GM18867 (cell line): Measurements from ENCODE around the gene OXSM.

ENCODE experiments used
- ATAC-seq: cut with Tn5 transposase; IDR thresholded peaks from one replicate; pipeline ENCODE4 v1.9.1; 2021; ENCODE audit warnings: mild to moderate bottlenecking, moderate library complexity; ENCODE audit not compliant: unreplicated experiment

Gene OXSM

DNA sequence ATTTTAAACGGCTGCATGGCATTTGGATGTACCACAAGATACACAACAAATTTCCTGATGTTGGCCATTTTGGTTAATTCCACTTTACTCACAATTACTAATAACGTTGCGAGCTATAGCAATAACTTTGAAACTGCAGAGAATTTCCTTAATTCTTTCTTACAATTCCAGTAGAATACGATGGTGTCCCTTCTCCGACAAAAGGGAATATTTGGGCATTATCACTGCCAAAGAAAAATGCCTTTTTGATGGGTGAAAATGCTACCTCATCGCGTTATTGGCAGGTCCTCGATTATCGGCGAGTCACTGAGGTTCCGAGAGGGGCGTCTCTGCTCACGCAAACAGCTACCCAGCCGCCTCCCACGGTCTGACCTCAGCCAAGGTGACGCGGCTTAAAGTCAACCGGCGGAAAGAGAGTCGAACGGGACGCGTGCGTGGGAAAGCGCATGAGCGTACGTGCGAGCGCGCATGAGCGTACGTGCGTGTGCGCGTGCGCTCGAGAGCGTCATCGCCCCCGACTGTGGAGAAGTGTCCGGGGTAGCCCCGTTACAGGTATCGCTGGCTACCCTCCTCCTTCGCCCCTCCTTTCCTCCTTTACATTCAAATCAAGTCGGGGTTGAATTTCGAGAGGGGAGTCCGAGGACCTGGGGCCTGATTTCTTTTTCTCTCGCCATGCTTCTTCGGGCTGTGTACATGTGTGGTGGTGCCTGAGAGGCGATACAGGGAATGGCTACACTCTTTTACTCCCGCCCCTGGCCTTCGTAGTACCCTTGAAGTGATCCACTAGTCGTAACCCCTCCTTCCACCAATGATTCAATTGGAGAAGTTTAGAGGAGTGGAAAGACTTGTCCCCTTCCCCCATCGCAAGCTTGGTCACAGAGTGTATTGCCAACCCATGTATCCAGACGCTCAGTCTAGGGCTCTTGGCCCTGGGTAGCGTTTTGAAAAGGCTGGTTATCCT lies at the start of gene OXSM:
Gene OXSM (plus strand): TSS at position 495 of the 961 bp plus-strand sequence. CDS start 931 bp downstream, outside the sequence.
- ATAC-seq, result peak; percentile 94

DNA sequence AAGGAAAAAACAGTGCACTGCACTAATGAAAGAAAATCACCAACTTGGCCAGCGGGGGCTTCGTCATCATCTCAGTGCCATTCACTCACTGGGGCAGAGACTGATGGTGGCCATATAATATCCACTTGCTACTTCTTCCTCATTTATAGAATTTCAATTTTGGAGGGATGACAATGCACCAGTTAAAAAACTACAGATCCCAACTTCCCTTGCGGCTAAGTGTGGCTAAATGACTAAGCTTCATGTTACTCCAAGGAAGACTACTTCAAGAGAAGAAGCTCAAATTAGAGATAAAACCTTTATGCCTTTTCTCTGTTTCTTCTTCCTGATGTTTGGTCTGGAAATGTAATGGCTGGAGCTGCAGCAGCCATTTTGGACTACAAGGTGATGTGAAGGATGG lies 45.4 kb upstream of the OXSM start:
- no peak for ATAC-seq

DNA sequence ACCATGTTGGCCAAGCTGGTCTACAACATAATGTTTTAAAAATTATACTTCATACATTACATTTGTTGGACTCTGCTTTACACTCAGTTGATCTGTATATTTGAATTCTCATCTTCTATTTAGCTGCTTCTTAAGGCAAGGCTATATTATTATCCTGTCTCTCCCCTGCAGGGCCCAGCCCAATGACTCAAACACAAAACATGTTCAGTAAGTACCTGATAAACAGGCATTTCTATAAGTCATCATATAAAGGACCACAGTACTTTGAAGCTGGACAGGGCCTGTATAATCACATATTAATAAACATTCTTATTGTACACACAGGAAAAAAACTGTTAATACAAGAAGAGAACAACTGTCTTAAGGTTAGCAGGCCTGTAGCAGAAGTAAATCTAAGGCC lies 42.9 kb upstream of the OXSM start:
- no peak for ATAC-seq

DNA sequence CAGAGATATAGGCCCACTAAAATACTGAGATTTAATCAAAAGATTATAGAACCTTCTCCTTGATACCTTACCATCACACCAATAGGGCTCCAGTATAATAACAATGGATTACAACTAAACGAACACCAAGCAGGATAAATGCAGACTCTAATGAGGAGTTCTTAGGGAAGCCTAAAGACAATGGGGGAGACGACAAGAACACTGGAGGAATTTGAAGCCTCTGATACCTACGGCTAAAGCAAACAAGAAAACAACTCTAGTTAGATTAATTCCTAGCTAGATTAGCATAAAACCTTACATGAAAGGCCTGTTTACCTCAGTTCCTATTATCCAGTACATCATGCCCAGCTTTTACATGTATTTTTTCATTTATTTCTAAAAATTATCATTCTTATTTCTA lies 41.7 kb upstream of the OXSM start:
- ATAC-seq, result no peak

DNA sequence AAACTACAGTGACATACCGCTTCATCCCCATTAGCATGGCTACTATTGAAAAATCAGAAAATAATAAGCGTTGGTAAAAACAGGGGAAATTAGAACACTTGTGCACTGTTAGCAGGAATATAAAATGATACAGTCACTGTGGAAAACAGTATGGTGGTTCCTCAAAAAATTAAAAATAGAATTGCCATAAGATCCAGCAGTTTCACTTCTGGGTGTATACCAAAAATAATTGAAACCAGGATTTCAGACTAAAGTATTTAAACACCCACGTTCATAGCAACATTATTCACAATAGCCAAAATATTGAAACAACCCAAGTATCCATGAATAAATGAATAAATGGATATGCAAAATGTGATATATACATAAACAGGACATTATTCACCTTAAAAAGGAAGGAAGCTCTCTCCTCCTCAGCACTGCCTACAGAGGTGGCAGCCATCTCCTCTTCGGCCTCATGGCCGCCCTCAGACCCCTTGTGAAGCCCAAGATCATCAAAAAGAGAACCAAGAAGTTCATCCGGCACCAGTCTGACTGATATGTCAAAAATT lies 40.8 kb upstream of the OXSM start:
- no peak for ATAC-seq

DNA sequence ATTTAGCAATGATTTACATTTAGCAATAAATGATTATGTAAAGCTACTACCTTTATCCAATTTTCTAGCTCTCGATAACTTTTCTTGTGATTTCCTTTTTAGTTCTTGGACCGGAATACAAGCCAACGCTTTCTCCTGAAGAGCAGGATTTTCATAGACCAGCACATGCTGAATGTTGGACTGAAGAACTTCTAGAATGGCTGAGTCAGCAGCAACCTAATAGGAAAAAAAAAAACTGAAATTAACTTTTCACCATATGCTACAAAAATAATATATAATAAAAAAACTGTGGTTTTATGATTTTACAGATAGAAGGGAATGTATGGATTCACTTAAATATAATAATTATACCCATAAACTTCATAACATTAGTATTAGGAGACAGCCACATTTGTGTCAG lies 38.8 kb upstream of the OXSM start:
- ATAC-seq, result no peak

DNA sequence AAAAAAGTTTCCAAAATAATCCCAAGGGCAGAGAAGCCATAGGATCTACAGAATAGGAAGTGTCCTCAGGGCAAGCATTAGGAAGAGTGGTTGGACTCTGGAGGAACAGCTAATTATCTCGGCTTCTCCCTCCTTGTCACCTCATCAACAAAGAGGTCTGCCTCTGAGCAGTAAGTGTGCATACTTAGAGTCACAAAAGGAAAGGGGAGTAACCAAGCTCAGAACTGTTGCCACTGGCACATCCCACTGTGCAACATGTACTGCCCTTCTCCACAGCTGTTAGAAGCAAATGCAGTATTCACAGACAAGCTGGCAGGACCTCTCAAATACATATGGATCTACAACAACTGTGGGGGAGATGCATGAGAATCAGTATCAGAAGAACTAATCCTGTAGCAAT lies 38.2 kb upstream of the OXSM start:
- no peak for ATAC-seq

DNA sequence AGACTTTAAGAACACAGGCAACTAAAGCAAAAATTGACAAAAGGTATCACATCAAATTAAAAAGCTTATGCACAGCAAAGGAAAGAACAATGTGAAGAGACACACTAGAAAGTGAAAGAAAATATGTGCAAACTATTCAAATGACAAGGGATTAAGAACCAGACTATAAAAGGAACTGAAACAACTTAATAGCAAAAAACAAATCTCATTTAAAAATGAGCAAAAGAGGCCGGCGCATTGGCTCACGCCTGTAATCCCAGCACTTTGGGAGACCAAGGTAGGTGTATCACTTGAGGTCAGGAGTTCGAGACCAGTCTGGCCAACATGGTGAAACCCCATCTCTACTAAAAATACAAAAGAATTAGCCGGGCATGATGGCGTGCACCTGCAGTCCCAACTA lies 21.0 kb upstream of the OXSM start:
- peak; percentile 97 for ATAC-seq

DNA sequence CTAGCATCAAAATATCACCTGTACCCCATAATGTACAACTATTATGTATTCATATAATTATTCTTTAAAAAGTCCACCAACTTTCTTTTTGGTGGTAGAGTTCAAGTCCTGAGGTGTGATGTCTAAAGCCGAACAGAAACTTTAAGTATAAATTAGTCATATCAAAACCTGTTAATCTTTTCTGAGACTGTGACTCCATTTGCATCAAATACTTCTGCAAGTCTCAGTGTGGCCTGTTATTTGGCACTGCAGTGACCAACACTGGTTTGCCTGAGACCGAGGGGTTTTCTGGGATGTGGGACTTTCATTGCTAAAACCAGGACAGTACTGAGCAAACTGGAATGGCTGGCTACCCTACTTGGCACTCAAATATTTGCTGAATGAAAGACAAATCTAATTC lies 14.0 kb upstream of the OXSM start:
- ATAC-seq, result peak; percentile 67

DNA sequence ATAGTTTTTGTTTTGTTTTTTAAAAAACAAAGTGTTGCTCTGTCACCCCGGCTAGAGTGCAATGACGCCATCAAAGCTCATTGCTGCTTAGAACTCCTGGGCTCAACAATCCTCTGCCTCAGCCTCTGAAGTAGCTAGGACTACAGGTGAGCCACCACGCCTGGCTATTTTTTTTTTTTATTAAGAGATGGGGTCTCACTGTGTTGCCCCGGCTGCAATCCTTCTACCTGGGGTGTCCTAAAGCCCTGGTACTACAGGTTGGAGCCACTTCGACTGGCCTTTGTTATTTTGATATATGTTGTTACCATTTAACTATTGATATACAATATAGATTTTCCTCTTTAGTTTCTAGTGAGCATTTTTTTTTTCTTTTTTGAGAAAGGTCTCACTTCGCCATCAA lies 9.3 kb upstream of the OXSM start:
- ATAC-seq, result no peak

DNA sequence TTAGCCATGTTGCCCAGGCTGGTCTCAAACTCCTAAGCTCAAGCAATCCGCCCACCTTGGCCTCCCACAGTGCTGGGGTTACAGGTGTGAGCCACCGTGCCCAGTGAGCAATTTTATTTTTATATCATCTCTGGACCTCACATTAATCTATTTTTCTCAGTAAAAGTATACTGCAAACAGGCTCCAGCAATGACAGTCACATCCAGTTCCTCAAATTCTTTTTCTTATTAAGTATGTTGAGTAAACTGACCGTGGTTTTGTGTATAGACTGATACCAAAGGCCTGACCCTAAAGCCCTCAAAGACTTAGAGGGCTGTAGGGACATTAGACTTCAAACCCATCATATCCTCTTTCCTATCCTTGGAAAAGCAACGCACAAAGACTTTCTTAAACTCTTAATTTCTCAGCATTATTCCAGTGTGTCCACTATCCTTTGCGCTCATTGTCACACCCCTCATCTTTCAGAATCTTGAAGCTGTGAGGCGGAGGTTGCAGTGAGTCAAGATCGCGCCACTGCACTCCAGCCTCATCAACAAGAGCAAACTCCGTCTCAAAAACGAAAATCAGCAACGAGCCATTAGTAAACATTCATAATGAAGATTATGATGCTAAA lies 8.6 kb upstream of the OXSM start:
- no peak for ATAC-seq

DNA sequence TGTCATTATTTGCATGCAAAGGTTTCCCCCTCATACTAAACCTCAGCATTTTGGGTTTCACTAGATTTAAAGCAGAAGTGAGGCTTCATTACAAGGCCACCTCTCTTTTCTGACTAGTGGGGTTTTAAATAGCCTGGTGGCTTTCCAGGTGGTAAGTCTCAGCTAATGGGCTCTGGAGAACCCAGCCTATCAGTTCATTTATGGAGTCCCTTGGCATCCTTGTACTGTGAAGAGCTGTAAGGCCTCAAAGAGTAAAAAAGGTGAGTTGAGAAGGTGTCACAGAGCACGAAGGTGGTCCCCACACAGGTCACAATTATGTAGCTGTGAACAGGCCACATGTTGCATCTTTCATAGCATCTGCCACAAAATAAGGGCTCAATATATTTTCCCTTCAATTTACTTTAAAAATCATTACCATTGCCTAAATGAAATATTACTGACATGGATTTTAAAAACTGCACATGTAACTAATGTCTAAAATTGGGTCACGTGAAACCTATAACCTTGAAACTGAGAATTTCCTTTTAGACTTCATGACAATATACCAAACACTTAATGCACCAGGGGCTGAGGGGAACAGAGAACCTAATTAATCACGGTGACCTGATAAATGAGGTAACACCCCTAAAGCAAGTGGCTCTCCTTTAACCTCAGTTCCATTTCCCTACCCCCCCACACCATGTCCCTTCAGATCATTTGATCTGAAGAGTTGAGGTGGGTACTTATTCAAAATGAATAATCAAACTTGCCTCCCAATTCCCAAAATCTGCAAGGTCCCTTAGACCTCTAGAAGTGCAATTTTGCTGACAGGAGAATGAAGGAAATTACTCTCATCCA lies 7.9 kb upstream of the OXSM start:
- peak; percentile 67 for ATAC-seq

DNA sequence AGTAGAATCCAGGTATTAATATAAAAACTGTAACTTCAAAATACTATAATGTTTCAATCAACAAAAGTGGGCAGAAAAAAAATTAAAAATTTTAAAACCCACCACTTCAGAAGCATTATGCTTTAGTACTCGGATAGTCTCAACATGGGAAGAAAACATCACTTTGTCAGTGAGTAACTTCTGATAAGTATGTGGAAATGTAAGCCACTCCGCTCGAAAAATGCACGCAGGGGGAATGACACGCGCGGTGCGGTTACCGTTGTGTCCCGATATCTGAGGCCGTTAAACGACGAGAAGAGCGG lies 7.3 kb upstream of the OXSM start:
- no peak for ATAC-seq

DNA sequence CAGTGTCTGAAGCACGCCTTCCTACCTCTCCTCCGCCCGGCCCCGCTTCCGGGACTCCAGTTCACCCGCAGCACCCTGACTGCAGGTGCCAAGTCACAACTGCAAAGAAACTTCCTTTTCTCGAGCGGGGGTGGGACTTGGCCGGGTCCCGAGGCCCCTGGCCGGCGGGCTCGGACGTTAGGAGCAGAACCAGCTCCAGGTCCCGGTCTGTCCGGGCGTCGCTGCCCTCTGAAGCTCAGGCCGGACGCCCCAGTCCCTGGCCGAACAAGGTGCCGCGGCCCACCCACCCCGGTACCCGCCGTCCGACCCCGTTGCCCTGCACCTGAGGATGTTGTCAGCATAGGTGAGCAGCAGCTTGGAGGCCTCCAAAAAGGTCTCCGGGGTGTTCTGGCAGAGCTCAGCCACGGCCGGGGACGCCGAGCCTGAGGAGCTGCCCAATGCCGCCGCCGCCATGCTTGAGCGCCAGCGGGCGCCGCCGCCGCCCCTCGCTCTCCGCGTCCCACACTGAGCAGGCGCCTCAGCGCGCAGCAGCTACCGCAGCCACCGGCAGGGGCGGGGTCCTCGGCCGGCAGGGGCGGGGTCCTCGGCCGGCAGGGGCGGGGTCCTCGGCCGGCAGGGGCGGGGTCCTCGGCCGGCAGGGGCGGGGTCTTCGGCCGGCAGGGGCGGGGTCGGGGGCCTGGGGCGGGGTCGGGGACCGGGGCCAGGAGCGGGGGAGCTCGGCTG lies 6.8 kb upstream of the OXSM start, which contains the start of gene NGLY1:
Gene NGLY1 (minus strand): TSS at position 506 of the 723 bp plus-strand sequence. CDS start 53 bp downstream, at position 453.
- ATAC-seq, result peak; percentile 70

DNA sequence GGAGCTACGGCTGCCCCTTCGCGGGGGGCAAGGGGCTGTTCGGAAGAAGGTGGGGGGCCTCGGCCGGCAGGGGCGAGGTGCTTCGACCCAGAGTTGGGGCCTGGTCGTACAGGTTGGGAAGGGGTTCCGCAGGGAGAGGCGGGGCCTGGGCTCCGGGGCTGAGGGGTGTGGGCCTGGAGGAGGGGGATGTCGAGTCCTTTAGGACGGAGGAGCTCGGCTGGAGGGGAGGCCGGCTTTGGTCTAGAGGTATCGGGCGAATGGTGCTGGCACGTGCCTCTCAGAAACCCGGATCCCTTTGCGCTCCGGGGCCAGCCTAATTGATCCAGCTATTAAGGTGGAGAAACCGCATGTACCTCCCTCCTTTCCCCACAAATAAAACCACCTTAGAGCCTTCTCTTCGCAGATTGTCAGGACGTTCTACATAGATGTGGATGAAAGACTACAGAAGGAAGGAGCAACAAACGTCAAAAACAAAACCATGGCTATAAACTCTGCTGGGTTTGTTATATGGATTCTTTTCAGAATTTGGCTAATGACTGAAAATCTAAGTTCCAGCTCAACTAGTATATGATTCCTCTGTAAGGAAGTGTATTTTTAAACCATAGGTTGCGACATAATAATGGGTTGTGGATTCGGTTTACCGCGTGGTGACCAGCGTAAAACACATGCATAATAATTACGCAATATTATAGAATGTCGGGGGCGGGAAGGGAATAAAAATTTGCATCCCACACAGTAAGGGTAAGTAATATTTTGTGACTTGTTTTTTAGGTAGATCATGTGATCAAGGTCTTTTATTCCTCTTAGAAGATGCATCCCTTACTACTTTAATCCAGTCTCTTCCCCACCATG lies 6.0 kb upstream of the OXSM start:
- peak; percentile 19 for ATAC-seq

DNA sequence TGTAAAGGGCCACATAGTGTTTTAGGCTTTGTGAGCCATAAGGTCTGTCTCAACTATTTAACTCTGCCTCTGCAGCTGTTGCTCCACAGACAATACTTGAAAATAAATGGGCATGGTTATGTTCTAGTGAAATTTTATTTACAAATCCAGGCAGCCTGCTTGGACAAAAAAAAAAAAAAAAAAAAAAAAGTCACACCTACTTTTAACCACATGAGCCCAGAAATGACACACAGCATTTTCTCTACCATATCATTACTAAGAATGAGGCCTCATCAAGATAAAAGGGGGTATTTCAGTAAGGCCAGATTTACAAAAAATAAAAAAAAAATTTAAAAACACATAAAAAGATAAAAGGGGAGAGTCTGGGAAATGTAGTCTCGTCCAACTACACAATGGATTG lies 4.9 kb upstream of the OXSM start:
- no peak for ATAC-seq

DNA sequence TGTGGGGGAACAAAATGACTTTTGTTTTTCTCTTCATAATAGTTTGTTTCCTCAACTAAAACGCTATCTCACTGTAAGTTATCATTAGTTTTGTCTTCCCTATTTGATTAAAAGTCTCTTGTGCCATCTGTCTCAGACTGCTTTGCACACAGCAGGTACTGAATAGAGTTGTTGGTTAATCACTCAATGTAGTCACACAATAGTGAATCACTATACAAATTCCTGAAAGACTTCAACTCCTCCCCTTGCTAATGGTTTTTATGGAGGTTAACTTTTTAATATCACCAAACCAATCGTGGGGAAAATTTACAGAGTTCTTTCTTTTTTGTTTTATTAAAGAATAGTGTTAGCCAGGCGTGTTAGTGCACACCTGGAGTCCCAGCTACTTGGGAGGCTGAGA lies 4.1 kb upstream of the OXSM start:
- no peak for ATAC-seq

DNA sequence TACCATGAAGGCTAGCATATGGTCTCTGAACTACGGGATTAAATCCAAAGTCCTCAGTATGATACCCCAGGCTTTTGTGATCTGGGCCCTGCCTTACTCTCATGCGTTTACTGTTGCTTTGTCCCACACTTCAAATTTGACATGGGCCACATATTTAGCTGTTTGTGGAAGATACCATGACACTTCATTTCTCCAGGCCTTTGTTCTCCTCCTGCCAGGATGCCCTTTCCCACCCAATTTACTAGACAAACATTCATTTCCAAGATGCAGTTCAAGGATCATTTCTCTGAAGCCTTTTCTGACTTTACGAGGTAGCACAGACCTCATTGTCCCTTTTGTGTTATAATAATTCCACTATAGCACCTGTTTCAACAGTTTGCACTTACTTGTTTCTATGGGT lies 2.2 kb upstream of the OXSM start:
- no peak for ATAC-seq

DNA sequence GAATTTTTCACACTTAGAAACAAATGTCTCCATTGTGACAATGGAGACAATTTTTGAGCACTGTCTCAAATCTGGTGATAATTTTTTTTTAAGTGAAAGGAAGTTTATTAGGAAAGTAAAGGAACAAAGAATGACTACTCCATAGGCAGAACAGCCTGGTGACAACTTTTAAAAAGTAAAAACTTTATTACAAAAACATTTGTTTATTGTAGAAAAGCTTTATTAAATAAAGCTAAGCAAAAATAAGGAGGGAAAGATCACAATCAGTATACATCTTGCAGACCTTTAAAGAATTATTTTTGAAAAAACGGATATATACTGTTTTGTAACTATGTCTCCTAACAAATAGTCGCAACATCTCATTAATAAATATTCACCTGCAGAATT lies 688 bp upstream of the OXSM start:
- ATAC-seq, result no peak

DNA sequence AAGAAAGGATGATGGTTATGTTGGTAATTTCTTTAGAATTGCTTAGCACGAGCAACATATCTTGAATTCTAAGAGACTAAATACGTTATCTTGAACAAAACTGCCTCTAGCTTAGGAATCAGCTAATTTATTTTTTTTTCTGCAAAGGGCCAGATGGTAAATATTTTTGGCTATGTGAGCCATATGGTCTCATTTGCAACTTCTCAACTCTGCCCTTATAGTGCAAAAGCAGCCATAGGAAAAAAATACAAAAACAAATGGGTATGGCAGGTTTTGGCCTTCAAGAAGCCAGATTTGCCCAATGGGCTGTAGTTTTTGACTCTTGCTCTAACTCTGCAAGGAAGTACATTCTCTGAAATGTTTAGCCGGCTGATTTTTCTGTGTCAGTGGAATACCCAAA lies 11.9 kb downstream of the OXSM start:
- ATAC-seq, result no peak
